GM19025 (cell line): Measurements from ENCODE around the gene P2RX6.
"Not testable (repeated sequence)": the region's sequence is repeated elsewhere in the genome, so short reads cannot be mapped to it uniquely, and the experiment has no call there.

Experiments used
- ATAC-seq: cut with Tn5 transposase; IDR thresholded peaks from one replicate; pipeline ENCODE4 v1.9.1; 2021; ENCODE audit warnings: mild to moderate bottlenecking, low read depth, moderate library complexity; ENCODE audit not compliant: unreplicated experiment

Gene P2RX6

GRCh38 chr22:21014726-21015465 is at the start of gene P2RX6:
Gene P2RX6 (plus strand): TSS chr22:21015165. CDS start chr22:21015175, 10 bp downstream.
- ATAC-seq: no peak

DNA sequence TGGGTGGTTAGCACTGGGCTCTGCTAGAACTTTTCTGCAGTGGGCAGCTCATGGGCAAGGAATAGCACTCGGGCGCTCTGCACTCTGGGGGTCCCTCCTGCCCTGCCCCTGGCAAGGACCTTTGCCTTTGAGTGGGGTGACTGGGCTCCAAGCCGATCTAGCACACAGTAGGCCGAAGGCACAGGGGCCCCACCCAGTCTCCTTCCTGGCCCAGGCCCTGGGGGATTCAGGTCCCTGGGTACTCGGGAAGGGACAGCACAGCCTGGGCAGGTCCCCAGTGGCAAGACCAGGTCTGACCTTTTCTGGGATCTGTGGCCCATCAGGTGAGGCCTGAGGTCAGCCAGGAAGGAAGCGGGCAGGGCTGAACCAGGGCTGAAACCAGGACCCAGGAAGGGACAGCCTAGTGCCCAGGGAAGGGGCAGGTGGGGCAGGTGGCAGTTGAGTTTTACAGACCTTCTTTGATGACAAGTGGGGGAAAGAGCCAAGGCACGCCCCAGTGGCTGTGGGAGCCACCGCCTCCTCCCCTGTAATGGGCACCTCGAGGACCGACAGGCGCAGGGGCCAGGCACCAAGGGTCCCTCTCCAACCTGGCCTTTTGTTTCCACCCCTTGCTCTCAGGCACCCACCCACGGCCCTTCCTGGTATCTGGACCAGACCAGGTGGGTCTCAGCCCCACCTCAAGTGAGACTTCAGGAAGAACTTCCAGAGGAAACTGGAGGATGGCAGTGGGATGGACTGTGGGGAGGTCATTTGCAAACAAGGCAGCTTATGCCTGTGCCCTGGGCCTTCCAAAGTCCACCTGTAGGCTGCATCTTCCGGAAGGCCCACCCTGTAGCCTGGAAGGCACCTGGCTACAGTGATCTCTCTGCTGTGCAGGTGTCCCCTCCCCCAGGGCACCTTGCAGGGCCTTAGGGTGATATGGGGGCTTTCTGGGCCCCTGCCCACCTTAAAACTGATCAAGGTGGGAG is 48.8 kb upstream of the P2RX6 start:
- ATAC-seq: no peak

DNA sequence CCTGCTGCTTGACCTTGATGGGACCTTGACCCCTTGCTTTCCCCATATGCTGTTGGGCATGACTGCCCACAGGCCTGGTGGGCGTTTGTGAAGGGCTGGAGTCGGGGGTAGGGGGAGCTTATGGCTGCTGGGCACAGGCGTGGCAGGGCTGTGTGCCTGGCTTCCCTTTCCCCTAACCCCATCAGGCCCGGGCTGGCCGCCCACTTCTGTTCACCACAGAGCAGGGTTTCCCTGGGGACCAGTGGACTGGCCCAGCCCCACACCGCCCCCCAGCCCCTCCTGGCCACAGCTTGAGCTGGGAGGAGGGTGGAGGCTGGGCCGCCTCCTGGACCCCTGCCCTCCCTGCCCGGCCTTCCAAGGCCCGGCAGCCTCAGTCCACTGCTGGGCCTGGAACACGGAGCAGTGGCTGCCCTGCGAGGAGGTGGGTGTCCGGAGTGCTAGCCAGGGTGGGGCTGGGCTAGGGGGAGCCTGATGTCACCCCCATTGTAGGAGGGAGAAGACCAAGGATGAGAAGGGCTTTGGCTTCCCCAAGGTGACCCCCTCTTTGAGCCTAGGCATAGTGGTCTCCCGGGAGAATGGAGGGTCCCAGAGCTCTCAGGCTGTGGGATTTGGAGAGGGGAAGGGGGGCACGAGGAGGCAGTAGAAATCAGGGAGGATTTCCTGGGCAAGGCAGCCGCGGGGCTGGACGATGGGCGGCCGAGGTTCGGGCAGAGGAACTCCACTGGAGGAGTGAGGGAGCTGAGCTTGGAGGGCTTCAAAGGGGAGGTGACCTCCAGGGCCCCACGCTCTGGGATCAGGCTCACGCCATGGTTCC is 47.9 kb upstream of the P2RX6 start, which contains the start of gene AIFM3:
Gene AIFM3 (plus strand): TSS at position 373 of the 814 bp plus-strand sequence. CDS start 690 bp downstream, outside the sequence.
- no peak for ATAC-seq

GRCh38 chr22:20967697-20968211 is 47.2 kb upstream of the P2RX6 start:
- no peak for ATAC-seq

DNA sequence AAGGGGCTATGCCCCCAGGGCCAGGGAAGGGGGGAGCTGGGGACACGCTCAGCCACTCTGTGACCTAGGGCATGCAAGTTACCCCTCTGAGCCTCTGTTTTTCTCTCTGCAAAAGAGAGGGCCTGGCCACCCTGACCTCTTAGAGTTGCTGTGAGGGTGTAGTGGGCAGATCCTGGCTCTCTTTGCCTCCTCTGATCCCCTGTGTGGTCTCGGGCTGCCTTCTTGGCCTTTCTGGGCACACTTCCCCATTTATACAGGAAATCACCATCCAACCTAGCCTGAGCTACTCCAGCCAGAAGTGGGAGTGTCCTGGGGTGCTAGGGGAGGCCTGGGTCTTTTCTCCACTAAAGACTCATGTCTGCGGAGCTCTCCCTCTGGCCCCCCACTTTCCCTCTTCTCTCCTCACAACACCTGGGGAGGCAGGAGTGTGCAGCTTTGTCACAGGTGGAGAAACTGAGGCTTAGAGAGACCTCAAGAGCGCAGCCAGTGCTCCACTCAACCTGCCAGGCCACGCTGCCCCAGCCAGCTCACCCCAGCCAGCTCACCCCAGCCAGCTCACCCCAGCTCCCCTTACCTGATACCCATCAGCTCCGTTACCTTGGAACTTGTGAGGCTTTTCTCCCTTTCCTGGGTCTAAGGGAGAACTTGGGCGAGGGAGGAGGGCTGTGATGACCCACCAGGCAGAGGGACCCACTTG is 46.5 kb upstream of the P2RX6 start:
- ATAC-seq: no peak

DNA sequence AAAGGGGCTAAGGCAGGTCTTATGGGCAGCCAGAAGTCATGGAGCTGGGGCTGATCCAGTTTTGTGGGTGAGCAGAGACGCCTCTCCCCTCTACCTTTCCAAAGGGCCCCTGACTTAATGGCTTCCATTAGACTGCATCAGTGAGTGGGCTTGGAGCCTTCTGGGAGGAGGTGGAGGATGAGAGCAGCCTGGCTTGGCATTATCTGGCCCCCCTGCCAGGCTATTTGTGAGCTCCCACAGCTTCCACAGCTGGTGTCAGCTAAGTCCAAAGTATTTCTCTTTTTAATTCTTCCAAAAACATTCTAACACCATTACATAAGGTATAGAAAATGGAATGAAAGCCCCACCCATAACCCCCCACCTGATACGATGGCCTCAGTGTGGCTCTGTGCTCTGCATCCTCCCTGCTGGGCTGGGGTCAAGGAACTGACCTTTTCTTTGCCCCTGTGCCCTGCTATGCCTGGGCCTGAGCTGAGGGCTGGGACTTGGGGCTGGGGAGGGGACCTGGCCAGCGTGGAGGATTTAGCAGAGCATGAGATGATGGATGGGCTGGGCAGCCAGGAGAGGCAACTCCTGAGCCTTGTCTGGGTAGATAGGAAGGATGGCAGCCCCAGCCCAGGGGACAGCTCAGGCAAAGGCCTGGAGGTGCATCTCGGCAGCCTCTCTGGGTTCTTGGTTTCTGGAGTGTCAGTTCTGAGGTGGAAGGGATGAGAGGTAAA is 43.9 kb upstream of the P2RX6 start:
- ATAC-seq: no peak

GRCh38 chr22:20972014-20972694 is 42.8 kb upstream of the P2RX6 start:
- ATAC-seq: not testable (repeated sequence)

DNA sequence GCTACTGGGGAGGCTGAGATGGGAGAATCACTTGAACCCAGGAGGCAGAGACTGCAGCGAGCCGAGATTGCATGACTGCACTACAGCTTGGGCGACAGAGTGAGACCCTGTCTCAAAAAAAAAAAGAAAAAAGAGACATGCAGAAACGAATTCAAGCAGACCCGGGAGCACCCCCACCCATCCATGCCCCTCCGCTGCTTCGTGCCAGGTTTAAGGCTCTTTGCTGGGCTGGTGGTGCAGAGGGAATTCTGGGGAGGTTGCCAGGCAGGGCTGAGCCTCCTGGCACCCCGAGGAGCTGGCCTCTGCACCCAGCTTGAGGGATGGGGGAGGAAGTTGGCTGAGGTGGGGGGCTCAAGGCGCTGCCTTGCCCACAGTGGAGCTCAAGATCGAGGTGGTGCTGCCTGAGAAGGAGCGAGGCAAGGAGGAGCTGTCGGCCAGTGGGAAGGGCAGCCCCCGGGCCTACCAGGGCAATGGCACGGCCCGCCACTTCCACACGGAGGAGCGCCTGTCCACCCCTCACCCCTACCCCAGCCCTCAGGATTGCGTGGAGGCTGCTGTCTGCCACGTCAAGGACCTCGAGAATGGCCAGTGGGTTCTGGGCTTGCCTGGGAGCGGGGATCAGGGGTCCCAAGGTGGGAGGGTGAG is 41.9 kb upstream of the P2RX6 start:
- ATAC-seq: no peak

DNA sequence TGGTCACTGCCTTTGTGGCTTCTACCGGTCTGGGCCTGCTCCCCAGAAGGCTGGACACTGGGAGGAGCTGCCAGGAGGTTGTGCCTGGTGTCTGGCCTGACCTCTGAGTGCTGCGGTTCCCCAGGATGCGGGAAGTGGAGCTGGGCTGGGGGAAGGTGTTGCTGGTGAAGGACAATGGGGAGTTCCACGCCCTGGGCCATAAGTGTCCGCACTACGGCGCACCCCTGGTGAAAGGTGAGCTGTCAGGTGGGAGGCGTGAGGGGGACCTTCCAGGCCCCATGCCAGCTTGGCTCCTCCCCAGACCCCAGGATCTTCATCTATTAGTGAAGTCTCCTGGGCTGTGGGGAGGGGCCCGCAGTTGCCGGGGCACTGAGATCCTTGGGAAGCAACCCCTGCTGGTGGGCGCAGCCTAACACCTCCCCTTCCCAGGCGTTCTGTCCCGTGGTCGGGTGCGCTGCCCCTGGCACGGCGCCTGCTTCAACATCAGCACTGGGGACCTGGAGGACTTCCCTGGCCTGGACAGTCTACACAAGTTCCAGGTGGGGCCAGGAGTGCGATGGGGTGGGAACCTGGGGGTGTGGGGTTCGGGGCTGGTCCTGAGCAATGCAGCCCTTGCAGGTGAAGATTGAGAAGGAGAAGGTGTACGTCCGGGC is 41.2 kb upstream of the P2RX6 start:
- ATAC-seq: no peak

DNA sequence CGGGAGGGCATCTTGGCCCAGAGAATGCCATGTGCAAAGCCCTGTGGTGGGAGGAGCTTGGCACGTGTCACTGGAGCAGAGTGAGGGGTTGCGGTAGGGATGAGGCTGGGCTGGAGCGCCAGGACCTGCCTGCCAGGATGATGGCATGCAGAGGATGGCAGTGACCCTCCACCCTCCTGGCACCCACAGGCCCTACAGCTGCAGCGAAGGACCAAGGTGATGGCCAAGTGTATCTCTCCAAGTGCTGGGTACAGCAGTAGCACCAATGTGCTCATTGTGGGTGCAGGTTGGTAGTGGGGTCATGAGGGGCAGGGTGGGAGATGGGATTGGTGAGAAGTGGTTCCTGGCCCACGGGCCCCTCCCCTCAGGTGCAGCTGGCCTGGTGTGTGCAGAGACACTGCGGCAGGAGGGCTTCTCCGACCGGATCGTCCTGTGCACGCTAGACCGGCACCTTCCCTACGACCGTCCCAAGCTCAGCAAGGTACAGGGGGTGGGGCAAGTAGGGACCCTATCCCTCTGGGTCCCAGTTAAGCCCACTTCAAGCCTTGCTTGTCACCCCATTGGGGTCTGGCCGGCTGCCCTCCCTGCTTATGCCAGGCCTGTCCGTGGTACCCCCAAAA is 40.5 kb upstream of the P2RX6 start:
- no peak for ATAC-seq

DNA sequence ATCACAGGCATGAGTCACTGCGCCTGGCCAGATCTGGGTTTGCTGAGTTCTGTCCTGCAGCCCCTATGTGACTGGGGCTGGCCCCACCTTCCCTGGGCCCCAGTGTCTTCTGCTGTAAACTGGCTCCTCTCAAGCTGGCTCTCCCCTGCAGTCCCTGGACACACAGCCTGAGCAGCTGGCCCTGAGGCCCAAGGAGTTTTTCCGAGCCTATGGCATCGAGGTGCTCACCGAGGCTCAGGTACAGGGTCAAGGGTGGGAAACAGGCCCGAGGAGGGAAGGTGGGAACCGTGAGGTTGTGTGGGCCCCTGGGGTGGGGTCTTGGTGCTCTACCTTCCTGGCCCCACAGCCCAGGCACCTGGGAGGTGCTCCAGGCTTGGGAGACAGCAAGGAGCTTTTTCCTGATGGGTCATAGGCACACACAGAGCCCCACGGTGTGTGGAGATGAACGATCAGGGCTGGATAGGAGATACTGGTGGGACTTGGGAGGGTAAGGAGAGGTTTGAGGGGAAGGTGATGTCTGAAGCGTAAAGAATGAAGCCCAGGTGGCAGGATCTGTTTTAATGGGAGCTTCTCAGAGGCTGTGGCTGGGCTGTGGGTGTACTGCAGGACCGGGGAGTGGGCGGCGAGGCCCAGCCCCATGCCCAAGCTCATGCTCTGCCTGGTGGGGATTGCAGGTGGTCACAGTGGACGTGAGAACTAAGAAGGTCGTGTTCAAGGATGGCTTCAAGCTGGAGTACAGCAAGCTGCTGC is 39.2 kb upstream of the P2RX6 start:
- no peak for ATAC-seq

DNA sequence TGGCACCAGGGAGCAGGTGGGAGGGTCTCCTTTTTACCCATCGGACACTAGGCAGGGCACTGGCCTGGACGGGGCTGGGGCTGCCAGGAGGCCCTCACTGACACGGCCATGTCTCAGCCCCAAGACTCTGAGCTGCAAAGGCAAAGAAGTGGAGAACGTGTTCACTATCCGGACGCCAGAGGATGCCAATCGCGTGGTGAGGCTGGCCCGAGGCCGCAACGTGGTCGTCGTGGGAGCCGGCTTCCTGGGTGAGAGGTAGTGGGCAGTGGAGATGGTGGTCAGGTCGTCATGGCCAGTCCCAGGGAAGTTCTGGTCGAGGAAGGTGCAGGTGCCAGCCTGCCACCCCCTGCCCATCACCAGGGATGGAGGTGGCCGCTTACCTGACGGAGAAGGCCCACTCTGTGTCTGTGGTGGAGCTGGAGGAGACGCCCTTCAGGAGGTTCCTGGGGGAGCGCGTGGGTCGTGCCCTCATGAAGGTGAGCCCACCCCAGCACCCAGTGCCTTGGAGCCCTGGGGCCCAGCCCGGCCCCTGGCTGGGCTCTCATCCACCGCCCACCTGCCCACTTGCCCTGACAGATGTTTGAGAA is 38.6 kb upstream of the P2RX6 start:
- ATAC-seq: no peak

DNA sequence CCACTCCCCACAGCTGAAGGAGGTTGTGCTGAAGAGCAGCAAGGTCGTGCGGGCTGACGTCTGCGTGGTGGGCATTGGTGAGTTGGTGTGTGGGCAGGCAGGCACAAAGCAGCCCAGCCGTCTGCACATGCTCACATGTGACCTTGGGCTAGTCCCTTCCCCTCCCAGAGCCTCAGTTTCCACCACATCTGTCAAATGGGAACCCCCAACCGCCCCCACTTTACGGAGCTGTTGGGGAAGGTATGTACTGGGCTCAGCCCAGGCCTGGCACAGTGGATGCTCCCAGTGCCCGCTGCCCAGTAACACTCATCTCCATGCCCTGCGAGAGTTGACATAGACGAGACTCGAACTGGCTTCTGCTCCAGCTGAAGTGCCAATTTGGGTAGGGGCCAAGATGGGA is 37.9 kb upstream of the P2RX6 start:
- ATAC-seq: no peak

GRCh38 chr22:20977516-20978170 is 37.3 kb upstream of the P2RX6 start:
- no peak for ATAC-seq

GRCh38 chr22:20978419-20978818 is 36.5 kb upstream of the P2RX6 start:
- no peak for ATAC-seq
